Breast epithelium (tissue), 4 donors: Measurements from ENCODE around the gene CENPK. TPM values are rescaled to one million over a fixed set of nuclear protein-coding genes. Genes with fewer than 3 reads are reported as not detected.

Source experiments
- DNase-seq, 2 donors: peaks; one replicate each; pipeline ENCODE4 v3.0.0-alpha.2; 2019; ENCODE audit warnings: low spot score in 2 of 2
- H3K27ac ChIP-seq, 2 donors: fragments of 200-600 bp; sonication (generic) in 1 of 2; one replicate each; pipeline ENCODE4 v1.5.1; 2016 to 2019; ENCODE audit warnings: mild to moderate bottlenecking in 1 of 2
- H3K27me3 ChIP-seq, 2 donors: fragments of 200-600 bp; sonication (generic) in 1 of 2; one replicate each; pipeline versions ENCODE4 v1.5.1 to v1.6.0; 2017 to 2019; ENCODE audit warnings: control low read depth in 1 of 2, mild to moderate bottlenecking in 1 of 2
- H3K36me3 ChIP-seq: fragments of 200-600 bp; one replicate; pipeline ENCODE4 v1.5.1; 2019
- H3K4me1 ChIP-seq, 2 donors: fragments of 200-600 bp; sonication (generic); one replicate each; pipeline ENCODE4 v1.5.1; 2016 to 2019; ENCODE audit warnings: control low read depth in 1 of 2
- H3K4me3 ChIP-seq, 3 donors: fragments of 200-600 bp; sonication (generic); 1 replicate in 2 of 3; 2 replicates in 1 of 3; pipeline ENCODE4 v1.5.1; 2016 to 2019; ENCODE audit warnings: mild to moderate bottlenecking in 3 of 3, moderate library complexity in 2 of 3
- H3K9me3 ChIP-seq, 2 donors: fragments of 200-600 bp; sonication (generic) in 1 of 2; one replicate each; pipeline ENCODE4 v1.5.1; 2016 to 2019; ENCODE audit warnings: control low read depth in 1 of 2
- CTCF ChIP-seq, 3 donors: fragments of 450-650 bp; IDR thresholded peaks; one replicate each; pipeline ENCODE4 v1.5.1; 2016 to 2017; ENCODE audit warnings: antibody characterized with exemption in 3 of 3, mild to moderate bottlenecking in 3 of 3, moderate library complexity in 3 of 3
- POLR2A ChIP-seq: fragments of 450-650 bp; IDR thresholded peaks from one replicate; pipeline ENCODE4 v1.6.1; 2016; ENCODE audit warnings: antibody characterized with exemption, mild to moderate bottlenecking, moderate library complexity
- POLR2AphosphoS5 ChIP-seq, 3 donors: sonication (generic); formaldehyde crosslinking; IDR thresholded peaks; one replicate each; pipeline ENCODE4 v1.6.1; 2017; ENCODE audit warnings: antibody characterized with exemption in 3 of 3
- intact Hi-C: fragments of 100-400 bp; cut with DNase I; formaldehyde crosslinking; loops from one replicate; pipeline ENCODE4 v1.15.1; 2023; ENCODE audit warnings: low total_unique reads
- total RNA-seq, 3 donors: library from RNA; depleted of rRNA; stranded (reverse); fragments of >200 nt; gene quantifications; one replicate each; pipeline ENCODE4 v1.1.0, GENCODE V29; 2016

Gene CENPK
- total RNA-seq, 3 donors from 2014 or later: 0.98 to 2.5 (median 1.4) TPM

GRCh38 chr5:65485405-65485804 is 77.6 kb downstream of the CENPK start:
- Histone ChIP-seq H3K4me1 (no peaks in the 10 kb centered on the region), H3K9me3 (no peaks in the 10 kb centered on the region), H3K27ac (no peak overlapping the region), H3K4me3 (no peak overlapping the region), H3K36me3 (no peaks in the 10 kb centered on the region), H3K27me3 (no peaks in the 10 kb centered on the region)
- TF ChIP-seq POLR2AphosphoS5 (IDR thresholded peaks at IDR 0.05) (no peak), POLR2A (no peak), CTCF (IDR thresholded peaks at IDR 0.05) (no peak)
- no peak for DNase-seq
- intact Hi-C loops: no loop called here

GRCh38 chr5:65483546-65484346 is 79.2 kb downstream of the CENPK start:
- TF ChIP-seq POLR2AphosphoS5 (IDR thresholded peaks at IDR 0.05) (no peak), CTCF (IDR thresholded peaks at IDR 0.05) (peak in 2 of 3 donors; percentile 51 to 61)
- Histone ChIP-seq H3K27ac (peak overlapping the region; percentile 82 to 87), H3K9me3 (no peaks in the 10 kb centered on the region), H3K36me3 (no peaks in the 10 kb centered on the region), H3K27me3 (no peaks in the 10 kb centered on the region), H3K4me1 (no peaks in the 10 kb centered on the region), H3K4me3 (peak overlapping the region; percentile 52 to 70 (median 54))
- intact Hi-C loops: no loop called here
- no peak for DNase-seq

GRCh38 chr5:65482736-65483545 is 80.0 kb downstream of the CENPK start:
- Histone ChIP-seq H3K27ac (peak overlapping the region; percentile 82 to 87), H3K27me3 (no peaks in the 10 kb centered on the region), H3K9me3 (no peaks in the 10 kb centered on the region), H3K4me1 (no peaks in the 10 kb centered on the region), H3K36me3 (no peaks in the 10 kb centered on the region), H3K4me3 (peak overlapping the region; percentile 52 to 70 (median 54))
- TF ChIP-seq POLR2AphosphoS5 (IDR thresholded peaks at IDR 0.05) (peak in 1 of 3 donors; percentile 13), CTCF (IDR thresholded peaks at IDR 0.05) (no peak), POLR2A (no peak)
- intact Hi-C loops: no loop called here
- DNase-seq: no peak

- no peak for DNase-seq
- no peaks in the 10 kb centered on the region for H3K27me3 ChIP-seq
- H3K27ac ChIP-seq: peak overlapping the region; percentile 87 to 90
- no peaks in the 10 kb centered on the region for H3K4me1 ChIP-seq
- no peaks in the 10 kb centered on the region for H3K36me3 ChIP-seq
- no peak for TF ChIP-seq POLR2AphosphoS5 (IDR thresholded peaks at IDR 0.05)
- TF ChIP-seq CTCF (IDR thresholded peaks at IDR 0.05): no peak
- no peak for TF ChIP-seq POLR2A
- H3K4me3 ChIP-seq: peak overlapping the region; percentile 52 to 70 (median 54)
- H3K9me3 ChIP-seq: no peaks in the 10 kb centered on the region
- intact Hi-C loops: no loop called here
Measured at GRCh38 chr5:65482296-65482735, 80.7 kb downstream of the CENPK start.
